ENCODE measurements around the gene RBM43.
"Not testable (repeated sequence)": the region's sequence is repeated elsewhere in the genome, so short reads cannot be mapped to it uniquely, and the experiment has no call there.

The RBM43 gene

DNA sequence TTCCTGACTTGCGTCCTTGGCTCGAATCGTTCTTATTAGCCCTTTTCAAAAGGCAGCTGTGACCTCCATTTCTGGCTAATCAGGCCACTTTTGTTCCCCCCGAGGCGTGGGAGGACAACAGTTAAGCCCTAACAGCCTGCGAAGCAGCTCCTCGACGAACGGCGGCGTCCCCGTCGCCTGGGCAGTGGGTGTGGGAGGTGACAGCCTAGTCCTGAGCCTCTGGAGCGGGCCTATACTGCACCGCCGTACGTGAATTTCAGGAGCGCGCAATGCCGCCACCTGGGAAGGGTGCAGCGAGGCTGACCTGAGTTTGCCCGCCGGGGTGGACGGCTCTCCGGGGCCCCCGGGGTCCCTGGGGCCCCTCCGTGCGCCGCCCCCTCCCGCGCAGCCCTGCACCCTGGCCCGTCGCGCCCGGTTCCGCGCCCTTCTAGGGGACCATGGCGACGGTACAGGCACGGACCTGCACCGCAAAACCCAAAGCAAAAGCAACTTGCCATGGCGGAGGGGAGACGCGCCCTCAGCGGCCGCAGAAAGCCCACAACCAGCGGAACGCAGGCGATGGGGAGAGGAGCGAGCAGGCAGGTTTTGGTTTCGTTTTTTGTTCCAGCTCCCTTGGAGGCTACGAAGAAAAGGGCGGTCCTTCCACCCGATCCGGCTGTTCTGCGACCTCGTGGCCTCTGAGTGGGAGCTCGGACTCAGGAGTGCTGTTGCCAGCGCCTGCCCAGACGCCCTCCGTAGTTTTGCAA lies at the start of gene RBM43:
TSS of gene RBM43 (minus strand) at position 633 of the 746 bp plus-strand sequence. CDS start at position 497, 136 bp downstream.
- DNase-seq = peak; percentile 16 to 27

- not testable (repeated sequence) for DNase-seq
These were observed 48.6 kb upstream of the RBM43 start for GRCh38 chr2:151310313-151310712.

GRCh38 chr2:151306621-151307020 lies 45.0 kb upstream of the RBM43 start:
- no peak for DNase-seq

- no peak for DNase-seq
These were observed 43.5 kb upstream of the RBM43 start for GRCh38 chr2:151305129-151305691.

- DNase-seq = no peak
These were observed 41.2 kb upstream of the RBM43 start for GRCh38 chr2:151302879-151303278.

- no peak for DNase-seq
These were observed 40.7 kb upstream of the RBM43 start for GRCh38 chr2:151302404-151302803.

GRCh38 chr2:151299920-151300539 lies 38.4 kb upstream of the RBM43 start:
- no peak for DNase-seq

- no peak for DNase-seq
These were observed 36.2 kb upstream of the RBM43 start for GRCh38 chr2:151297882-151298281.

- not testable (repeated sequence) for DNase-seq
These were observed 34.3 kb upstream of the RBM43 start for GRCh38 chr2:151295926-151296325.

DNA sequence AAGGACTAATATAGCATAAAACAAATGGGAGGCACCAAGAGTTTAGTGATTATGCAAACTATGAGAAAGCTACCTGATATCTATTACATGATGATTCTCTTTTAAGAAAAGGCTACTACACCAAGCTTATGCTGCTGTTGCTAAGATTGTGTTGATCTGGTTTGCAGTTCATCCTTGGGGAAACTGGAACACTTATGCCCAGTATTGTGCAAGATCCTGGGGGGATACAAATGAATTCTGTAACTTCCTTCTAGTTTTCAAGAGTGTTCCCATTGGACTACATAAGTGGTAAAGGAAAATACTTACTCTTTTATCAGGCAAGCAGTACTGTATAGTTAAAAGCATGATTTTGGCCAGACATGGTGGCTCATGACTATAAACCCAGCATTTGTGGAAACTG lies 30.9 kb upstream of the RBM43 start:
- DNase-seq = no peak

DNA sequence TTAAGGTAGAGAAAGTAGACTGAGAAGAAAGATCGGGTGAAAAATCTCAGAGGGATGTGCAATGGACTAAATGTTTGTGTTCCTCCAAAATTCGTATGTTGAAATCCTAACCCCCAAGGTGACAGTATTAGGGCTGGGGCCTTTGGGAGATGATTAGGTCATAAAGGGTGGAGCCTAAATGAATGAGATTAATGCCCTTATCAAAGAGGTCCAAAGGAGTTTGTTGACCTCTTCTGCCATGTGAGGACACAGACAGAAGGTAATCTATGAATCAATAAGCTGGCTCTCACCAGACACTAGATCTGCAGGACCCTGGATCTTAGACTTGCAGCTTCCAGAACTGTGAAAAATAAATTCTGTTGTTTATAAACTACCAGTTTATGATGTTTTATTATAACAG lies 30.5 kb upstream of the RBM43 start:
- DNase-seq = no peak

GRCh38 chr2:151291224-151291623 lies 29.6 kb upstream of the RBM43 start:
- no peak for DNase-seq

DNA sequence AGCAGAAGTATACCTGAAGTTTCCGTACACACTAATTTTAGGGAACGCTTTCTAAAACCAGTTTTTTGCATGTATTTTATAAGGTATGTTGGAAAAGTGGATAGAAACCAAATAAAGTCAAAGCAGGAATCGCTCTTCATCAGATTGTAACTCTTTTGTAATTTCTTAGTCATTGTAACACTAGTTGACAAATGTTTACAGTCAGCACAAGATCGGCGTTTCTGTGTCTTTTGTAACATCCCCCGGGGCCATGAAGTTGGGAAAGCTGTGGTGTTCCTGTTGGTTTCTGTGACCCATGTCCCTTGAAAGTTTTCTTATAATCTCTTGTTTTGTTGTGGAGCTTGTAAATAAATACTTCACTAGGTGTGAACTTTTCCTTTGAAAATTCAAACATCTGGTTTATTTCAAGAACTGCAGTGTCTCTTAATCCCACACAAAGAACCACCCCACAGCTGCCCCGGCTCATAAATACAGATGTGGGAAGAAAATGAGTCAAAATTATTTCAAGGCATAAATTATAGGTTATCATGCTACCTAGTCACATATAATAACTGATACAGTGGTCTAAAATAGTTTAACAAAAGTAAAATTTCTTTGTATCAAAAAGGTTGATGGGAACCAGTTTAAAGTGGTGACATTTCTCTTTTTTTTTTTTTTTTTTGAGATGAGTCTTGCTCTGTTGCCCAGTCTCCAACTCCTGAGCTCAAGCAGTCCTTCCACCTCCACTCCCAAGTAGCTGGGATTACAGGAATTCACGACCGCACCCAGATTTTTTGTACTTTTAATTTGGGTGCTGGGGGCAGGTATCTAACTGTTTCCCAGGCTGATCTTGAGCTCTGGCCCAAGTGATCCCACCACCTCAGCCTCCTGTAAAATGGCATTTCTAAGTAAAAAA lies 28.6 kb upstream of the RBM43 start:
- no peak for DNase-seq

GRCh38 chr2:151287513-151288250 lies 26.0 kb upstream of the RBM43 start:
- no peak for DNase-seq

DNA sequence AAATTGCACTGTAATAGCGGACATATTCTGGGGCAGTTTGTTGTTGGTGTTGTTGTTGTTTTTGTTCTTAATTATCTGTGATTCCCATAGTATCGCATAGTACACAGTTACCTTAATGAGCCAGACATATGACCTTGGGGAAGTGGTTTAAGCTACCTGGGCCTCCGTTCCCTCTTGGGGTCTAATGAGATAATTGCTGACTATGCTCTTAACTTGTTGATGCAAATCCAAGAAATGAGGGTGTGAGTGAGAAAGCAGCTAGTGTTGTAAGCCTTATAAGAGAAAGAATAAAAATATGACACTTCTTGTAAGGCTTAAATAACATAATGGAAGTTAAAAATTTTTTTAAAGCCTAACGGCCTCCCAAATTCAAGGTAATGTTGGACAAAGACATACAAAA lies 20.7 kb upstream of the RBM43 start:
- no peak for DNase-seq

GRCh38 chr2:151280271-151280670 lies 18.6 kb upstream of the RBM43 start:
- no peak for DNase-seq

DNA sequence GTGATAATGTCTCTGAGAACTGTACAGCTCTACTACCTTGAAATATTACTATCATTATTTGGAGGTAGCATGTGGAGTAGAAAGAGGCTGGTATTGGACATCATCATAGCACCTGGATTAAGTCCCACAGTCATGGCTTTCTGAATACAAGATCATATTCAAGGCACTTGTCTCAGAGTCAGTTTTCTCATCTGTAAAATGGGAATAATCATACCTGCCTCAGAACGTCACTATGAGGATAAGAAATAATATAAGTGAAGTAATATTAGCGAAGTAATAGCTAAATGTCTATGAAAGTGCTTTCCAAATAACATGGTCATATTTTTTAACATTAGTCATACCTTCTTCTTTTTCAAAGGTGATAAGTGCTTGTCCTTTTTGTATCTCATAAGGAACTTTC lies 16.8 kb upstream of the RBM43 start:
- no peak for DNase-seq

DNA sequence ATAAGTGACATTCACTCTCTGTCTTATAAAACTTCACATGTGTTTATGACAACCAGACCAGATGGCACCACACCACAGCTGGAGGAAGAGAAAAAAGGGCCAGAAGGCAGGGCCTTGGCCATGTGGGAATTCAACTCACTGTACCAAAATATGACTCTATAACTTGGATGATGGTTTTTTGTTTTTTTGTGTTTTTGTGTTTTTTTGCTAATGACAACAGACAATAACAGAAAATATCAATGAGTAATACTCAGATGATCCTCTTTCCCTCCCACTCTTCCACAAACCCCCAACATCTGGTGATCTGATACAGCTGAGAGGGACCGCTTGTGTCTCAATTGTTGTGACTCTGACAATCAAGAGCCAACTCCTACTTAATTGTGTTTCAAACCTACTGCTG lies 15.4 kb upstream of the RBM43 start:
- no peak for DNase-seq

DNA sequence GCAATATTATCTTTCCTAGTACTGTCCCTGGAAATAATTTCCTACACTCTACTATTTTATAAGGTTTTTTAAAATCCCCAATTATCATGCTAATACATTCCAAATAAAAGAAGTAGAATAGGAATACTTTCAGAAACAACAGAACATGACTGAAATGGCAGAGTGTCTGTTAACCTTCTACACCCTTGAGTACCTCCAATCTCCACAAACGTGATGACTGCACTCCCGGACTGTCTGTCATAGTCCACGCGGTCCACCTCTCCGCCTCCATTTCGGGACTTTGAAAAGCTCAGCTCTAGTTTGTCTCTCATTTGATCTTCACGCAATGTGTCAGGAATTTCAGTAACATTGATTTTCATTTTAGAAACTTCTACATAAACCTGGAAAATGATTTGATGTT lies 13.6 kb upstream of the RBM43 start:
- no peak for DNase-seq

DNA sequence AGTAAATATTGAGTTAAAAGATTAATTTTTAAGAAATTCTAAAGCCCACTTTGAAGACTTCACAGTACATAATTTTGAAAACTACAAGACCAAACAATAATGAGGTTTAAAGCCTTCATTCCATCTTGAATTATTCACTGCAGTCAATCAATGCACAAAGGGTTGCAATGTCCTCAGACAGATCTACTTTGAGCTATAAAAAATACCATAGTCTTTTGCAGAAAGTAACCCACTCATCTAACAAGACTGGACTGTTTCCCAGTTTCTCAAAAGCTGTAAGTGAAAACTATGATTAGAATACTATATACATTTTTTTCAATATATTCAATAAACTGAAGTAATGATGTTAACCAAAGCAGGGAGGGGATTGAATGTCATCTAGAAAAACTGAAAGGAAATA lies 10.2 kb upstream of the RBM43 start:
- DNase-seq = no peak

- no peak for DNase-seq
These were observed 8.3 kb upstream of the RBM43 start for GRCh38 chr2:151269798-151270568.

GRCh38 chr2:151268085-151268484 lies 6.4 kb upstream of the RBM43 start:
- DNase-seq = no peak

Measured in NCI-H1930 (cell line).